RWPE2 (cell line): Measurements from ENCODE around the gene RFLNA.

ENCODE experiments used
- ATAC-seq: fragments of 200-7000 bp; cut with Tn5 transposase; 3 replicates; pipeline ENCODE4 v1.9.1; 2021; ENCODE audit warnings: low read depth
- DNase-seq: peaks from one replicate; pipeline ENCODE4 v3.0.0-alpha.2; 2020; ENCODE audit warnings: low spot score
- H3K27ac ChIP-seq: fragments of 450-650 bp; 2 replicates; pipeline ENCODE4 v1.5.1; 2017; ENCODE audit warnings: mild to moderate bottlenecking; ENCODE audit not compliant: poor library complexity, severe bottlenecking
- H3K27me3 ChIP-seq: fragments of 250-450 bp; sonication (Bioruptor Pico); 2 replicates; pipeline ENCODE4 v1.5.1; 2021; ENCODE audit warnings: mild to moderate bottlenecking, moderate library complexity; ENCODE audit not compliant: insufficient read depth, poor library complexity, severe bottlenecking
- H3K36me3 ChIP-seq: fragments of 250-450 bp; sonication (Bioruptor Pico); 2 replicates; pipeline ENCODE4 v1.5.1; 2020; ENCODE audit warnings: low read depth, mild to moderate bottlenecking, moderate library complexity
- H3K4me1 ChIP-seq: fragments of 250-450 bp; sonication (Bioruptor Pico); 2 replicates; pipeline ENCODE4 v1.5.1; 2021; ENCODE audit warnings: mild to moderate bottlenecking, moderate library complexity; ENCODE audit not compliant: insufficient read depth, poor library complexity, severe bottlenecking
- H3K4me3 ChIP-seq: fragments of 250-450 bp; sonication (Bioruptor Pico); 2 replicates; pipeline ENCODE4 v1.5.1; 2021; ENCODE audit warnings: mild to moderate bottlenecking, moderate library complexity; ENCODE audit not compliant: severe bottlenecking
- H3K9me3 ChIP-seq: fragments of 250-450 bp; sonication (Bioruptor Pico); 2 replicates; pipeline ENCODE4 v1.5.1; 2021; ENCODE audit warnings: mild to moderate bottlenecking, moderate library complexity; ENCODE audit not compliant: severe bottlenecking
- CTCF ChIP-seq: fragments of 450-650 bp; IDR thresholded peaks from one replicate; pipeline ENCODE4 v1.5.1; 2017; ENCODE audit warnings: mild to moderate bottlenecking, moderate library complexity; ENCODE audit not compliant: poor library complexity, severe bottlenecking

Gene RFLNA

GRCh38 chr12:124264879-124265278, 30.0 kb upstream of the RFLNA start:
- no peaks in the 10 kb centered on the region for H3K36me3 ChIP-seq
- DNase-seq (no peak), ATAC-seq (no peak)
- no peak overlapping the region for H3K27ac ChIP-seq
- no peaks in the 10 kb centered on the region for H3K9me3 ChIP-seq
- H3K27me3 ChIP-seq = peaks cover 5% of the 10 kb centered on the region
- H3K4me3 ChIP-seq = no peak overlapping the region
- TF ChIP-seq CTCF = no peak
- no peaks in the 10 kb centered on the region for H3K4me1 ChIP-seq

- Histone ChIP-seq H3K27me3 (no peaks in the 10 kb centered on the region), H3K36me3 (no peaks in the 10 kb centered on the region), H3K27ac (no peak overlapping the region), H3K4me1 (no peaks in the 10 kb centered on the region), H3K4me3 (no peak overlapping the region), H3K9me3 (no peaks in the 10 kb centered on the region)
- TF ChIP-seq CTCF = no peak
- ATAC-seq (no peak), DNase-seq (no peak)
Observed at GRCh38 chr12:124267205-124267778, 27.6 kb upstream of the RFLNA start.

GRCh38 chr12:124270671-124271070, 24.2 kb upstream of the RFLNA start:
- ATAC-seq (no peak), DNase-seq (no peak)
- Histone ChIP-seq H3K9me3 (no peaks in the 10 kb centered on the region), H3K36me3 (no peaks in the 10 kb centered on the region), H3K4me1 (peaks cover 9% of the 10 kb centered on the region), H3K27me3 (no peaks in the 10 kb centered on the region), H3K4me3 (no peak overlapping the region), H3K27ac (no peak overlapping the region)
- TF ChIP-seq CTCF = no peak

- no peaks in the 10 kb centered on the region for H3K36me3 ChIP-seq
- TF ChIP-seq CTCF = peak; percentile 30
- ATAC-seq (peak; percentile 73), DNase-seq (no peak)
- no peak overlapping the region for H3K4me3 ChIP-seq
- H3K27ac ChIP-seq = no peak overlapping the region
- peaks cover 18% of the 10 kb centered on the region for H3K27me3 ChIP-seq
- H3K9me3 ChIP-seq = no peaks in the 10 kb centered on the region
- H3K4me1 ChIP-seq = peaks cover 9% of the 10 kb centered on the region
Observed at GRCh38 chr12:124273630-124274029, 21.3 kb upstream of the RFLNA start.

GRCh38 chr12:124276337-124276736, 18.6 kb upstream of the RFLNA start:
- Histone ChIP-seq H3K27me3 (peaks cover 36% of the 10 kb centered on the region), H3K4me1 (peaks cover 9% of the 10 kb centered on the region), H3K9me3 (no peaks in the 10 kb centered on the region), H3K4me3 (no peak overlapping the region), H3K36me3 (no peaks in the 10 kb centered on the region), H3K27ac (no peak overlapping the region)
- TF ChIP-seq CTCF = no peak
- DNase-seq = no peak
- ATAC-seq = no peak
